Erythroblast (primary cell): ENCODE results near the gene DDA1.

Experiments used
- GATA1 ChIP-seq: IDR thresholded peaks from 2 replicates; pipeline ENCODE4 v1.6.1; 2011; ENCODE audit warnings: low read depth, mild to moderate bottlenecking, control low read depth, low read length, moderate library complexity
- POLR2A ChIP-seq: IDR thresholded peaks from 2 replicates; pipeline ENCODE4 v1.6.1; 2011; ENCODE audit warnings: mild to moderate bottlenecking, low read length

GRCh38 chr19:17352608-17353280 lies 43.4 kb downstream of the DDA1 start:
- TF ChIP-seq POLR2A (no peak), GATA1 (no peak)
